K562 (cell line): ENCODE measurements around the gene DIS3L2. TPM values are rescaled to one million over a fixed set of nuclear protein-coding genes. Genes with fewer than 3 reads are reported as not detected.
A peak's percentile ranks its signal among the peaks of the same experiment; 100 is the strongest.

Experiments
- CHCHD3 ChIP-seq: fragments of 250-450 bp; sonication (Bioruptor Pico); IDR thresholded peaks from 2 replicates; pipeline ENCODE4 v2.1.2; 2022; ENCODE audit warnings: mild to moderate bottlenecking
- EP300 ChIP-seq: IDR thresholded peaks from 2 replicates; pipeline ENCODE4 v1.6.1; 2012; ENCODE audit warnings: low read length, improper control_type of control experiment
- NUFIP1 ChIP-seq: fragments of 450-650 bp; IDR thresholded peaks from 2 replicates; pipeline ENCODE4 v1.6.1; 2018; ENCODE audit not compliant: partially characterized antibody
- SPI1 ChIP-seq: IDR thresholded peaks from 2 replicates; pipeline ENCODE4 v1.6.1; 2011; ENCODE audit warnings: low read depth, low read length, control low read depth, borderline replicate concordance
- ZNF431 ChIP-seq: sonication (generic); formaldehyde crosslinking; IDR thresholded peaks from 2 replicates; pipeline ENCODE4 v1.8.0; 2022; ENCODE audit warnings: mild to moderate bottlenecking, missing genetic modification reagents
- polyA plus RNA-seq, 8 experiments: library from polyadenylated mRNA; depleted of rRNA in 4 of 8; stranded (reverse) in 5 of 8; unstranded in 3 of 8; fragments of >200 nt; fragmentation: Nextera tagmentation in 2 of 8; fragmentation: Illumina TruSeq in 1 of 8; extraction: Ambion mirVana in 2 of 8; extraction: Trizol in 1 of 8; gene quantifications; 2 replicates each; pipeline versions ENCODE4 v1.2.1 to v1.2.3, GENCODE V29; 2011 to 2014; ENCODE audit warnings: inconsistent platforms in 1 of 8, missing spikeins in 1 of 8
- total RNA-seq, 7 experiments: library from RNA; depleted of rRNA in 6 of 7; stranded (reverse); fragments of >200 nt in 6 of 7; fragmentation: Illumina TruSeq in 2 of 7; extraction: Trizol in 2 of 7; gene quantifications; 2 replicates each; pipeline versions ENCODE4 v1.2.1 to v1.2.3, GENCODE V29; 2011 to 2021; ENCODE audit warnings: low replicate concordance in 1 of 7
- TF ChIP-seq, protein P1 (sequence below): fragments of 200-600 bp; sonication (generic); IDR thresholded peaks from one replicate; pipeline ENCODE4 v1.6.1; 2012; ENCODE audit warnings: mild to moderate bottlenecking, low read depth, low read length, inconsistent platforms
- TF ChIP-seq, protein P2 (sequence below), 2 experiments: IDR thresholded peaks; 2 replicates each; pipeline ENCODE4 v1.6.1; 2011; ENCODE audit warnings: borderline replicate concordance in 1 of 2, control low read depth in 1 of 2, low read depth in 1 of 2, low read length in 1 of 2, mild to moderate bottlenecking in 1 of 2, mixed read lengths in 1 of 2, moderate library complexity in 1 of 2; ENCODE audit not compliant: insufficient read depth in 1 of 2, insufficient read length in 1 of 2, poor library complexity in 1 of 2, severe bottlenecking in 1 of 2; ENCODE audit errors: extremely low read depth in 1 of 2
- TF ChIP-seq, protein P3 (sequence below), 2 experiments: IDR thresholded peaks in 1 of 2; conservative IDR thresholded peaks in 1 of 2; 2 replicates each; pipeline ENCODE4 v1.6.1; 2016; ENCODE audit warnings: low read depth in 2 of 2, mild to moderate bottlenecking in 1 of 2, missing compliant biosample characterization in 1 of 2, missing genetic modification characterization in 1 of 2, moderate library complexity in 1 of 2

DIS3L2 gene
- total and polyA plus RNA-seq, 9 of the 15 experiments (the other 6 are each of a cell fraction or from before 2014, with no cell fraction given), result 1.5 to 19.2 (median 11.2) TPM

DNA sequence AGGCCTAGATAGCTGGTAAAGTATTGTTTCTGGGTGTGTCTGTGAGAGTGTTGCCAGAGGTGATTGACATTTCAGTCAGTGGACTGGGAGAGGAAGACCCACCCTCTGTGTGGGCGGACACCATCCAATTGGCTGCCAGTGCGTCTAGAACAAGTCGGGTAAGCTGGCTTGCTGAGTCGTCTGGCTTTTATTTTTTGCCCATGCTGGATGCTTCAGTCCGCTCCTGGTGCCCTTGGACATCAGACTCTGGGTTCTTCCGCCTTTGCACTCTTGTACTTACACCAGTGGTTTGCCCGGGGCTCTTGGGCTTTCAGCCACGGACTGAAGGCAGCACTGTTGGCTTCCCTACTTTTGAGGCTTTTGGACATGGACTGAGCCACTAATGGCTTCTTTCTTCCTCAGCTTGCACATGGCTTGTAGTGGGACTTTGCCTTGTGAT, 24.3 kb downstream of the DIS3L2 start (continued):
- TF ChIP-seq, protein P1, sequence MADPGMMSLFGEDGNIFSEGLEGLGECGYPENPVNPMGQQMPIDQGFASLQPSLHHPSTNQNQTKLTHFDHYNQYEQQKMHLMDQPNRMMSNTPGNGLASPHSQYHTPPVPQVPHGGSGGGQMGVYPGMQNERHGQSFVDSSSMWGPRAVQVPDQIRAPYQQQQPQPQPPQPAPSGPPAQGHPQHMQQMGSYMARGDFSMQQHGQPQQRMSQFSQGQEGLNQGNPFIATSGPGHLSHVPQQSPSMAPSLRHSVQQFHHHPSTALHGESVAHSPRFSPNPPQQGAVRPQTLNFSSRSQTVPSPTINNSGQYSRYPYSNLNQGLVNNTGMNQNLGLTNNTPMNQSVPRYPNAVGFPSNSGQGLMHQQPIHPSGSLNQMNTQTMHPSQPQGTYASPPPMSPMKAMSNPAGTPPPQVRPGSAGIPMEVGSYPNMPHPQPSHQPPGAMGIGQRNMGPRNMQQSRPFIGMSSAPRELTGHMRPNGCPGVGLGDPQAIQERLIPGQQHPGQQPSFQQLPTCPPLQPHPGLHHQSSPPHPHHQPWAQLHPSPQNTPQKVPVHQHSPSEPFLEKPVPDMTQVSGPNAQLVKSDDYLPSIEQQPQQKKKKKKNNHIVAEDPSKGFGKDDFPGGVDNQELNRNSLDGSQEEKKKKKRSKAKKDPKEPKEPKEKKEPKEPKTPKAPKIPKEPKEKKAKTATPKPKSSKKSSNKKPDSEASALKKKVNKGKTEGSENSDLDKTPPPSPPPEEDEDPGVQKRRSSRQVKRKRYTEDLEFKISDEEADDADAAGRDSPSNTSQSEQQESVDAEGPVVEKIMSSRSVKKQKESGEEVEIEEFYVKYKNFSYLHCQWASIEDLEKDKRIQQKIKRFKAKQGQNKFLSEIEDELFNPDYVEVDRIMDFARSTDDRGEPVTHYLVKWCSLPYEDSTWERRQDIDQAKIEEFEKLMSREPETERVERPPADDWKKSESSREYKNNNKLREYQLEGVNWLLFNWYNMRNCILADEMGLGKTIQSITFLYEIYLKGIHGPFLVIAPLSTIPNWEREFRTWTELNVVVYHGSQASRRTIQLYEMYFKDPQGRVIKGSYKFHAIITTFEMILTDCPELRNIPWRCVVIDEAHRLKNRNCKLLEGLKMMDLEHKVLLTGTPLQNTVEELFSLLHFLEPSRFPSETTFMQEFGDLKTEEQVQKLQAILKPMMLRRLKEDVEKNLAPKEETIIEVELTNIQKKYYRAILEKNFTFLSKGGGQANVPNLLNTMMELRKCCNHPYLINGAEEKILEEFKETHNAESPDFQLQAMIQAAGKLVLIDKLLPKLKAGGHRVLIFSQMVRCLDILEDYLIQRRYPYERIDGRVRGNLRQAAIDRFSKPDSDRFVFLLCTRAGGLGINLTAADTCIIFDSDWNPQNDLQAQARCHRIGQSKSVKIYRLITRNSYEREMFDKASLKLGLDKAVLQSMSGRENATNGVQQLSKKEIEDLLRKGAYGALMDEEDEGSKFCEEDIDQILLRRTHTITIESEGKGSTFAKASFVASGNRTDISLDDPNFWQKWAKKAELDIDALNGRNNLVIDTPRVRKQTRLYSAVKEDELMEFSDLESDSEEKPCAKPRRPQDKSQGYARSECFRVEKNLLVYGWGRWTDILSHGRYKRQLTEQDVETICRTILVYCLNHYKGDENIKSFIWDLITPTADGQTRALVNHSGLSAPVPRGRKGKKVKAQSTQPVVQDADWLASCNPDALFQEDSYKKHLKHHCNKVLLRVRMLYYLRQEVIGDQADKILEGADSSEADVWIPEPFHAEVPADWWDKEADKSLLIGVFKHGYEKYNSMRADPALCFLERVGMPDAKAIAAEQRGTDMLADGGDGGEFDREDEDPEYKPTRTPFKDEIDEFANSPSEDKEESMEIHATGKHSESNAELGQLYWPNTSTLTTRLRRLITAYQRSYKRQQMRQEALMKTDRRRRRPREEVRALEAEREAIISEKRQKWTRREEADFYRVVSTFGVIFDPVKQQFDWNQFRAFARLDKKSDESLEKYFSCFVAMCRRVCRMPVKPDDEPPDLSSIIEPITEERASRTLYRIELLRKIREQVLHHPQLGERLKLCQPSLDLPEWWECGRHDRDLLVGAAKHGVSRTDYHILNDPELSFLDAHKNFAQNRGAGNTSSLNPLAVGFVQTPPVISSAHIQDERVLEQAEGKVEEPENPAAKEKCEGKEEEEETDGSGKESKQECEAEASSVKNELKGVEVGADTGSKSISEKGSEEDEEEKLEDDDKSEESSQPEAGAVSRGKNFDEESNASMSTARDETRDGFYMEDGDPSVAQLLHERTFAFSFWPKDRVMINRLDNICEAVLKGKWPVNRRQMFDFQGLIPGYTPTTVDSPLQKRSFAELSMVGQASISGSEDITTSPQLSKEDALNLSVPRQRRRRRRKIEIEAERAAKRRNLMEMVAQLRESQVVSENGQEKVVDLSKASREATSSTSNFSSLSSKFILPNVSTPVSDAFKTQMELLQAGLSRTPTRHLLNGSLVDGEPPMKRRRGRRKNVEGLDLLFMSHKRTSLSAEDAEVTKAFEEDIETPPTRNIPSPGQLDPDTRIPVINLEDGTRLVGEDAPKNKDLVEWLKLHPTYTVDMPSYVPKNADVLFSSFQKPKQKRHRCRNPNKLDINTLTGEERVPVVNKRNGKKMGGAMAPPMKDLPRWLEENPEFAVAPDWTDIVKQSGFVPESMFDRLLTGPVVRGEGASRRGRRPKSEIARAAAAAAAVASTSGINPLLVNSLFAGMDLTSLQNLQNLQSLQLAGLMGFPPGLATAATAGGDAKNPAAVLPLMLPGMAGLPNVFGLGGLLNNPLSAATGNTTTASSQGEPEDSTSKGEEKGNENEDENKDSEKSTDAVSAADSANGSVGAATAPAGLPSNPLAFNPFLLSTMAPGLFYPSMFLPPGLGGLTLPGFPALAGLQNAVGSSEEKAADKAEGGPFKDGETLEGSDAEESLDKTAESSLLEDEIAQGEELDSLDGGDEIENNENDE, result no peak
- TF ChIP-seq CHCHD3, result no peak
- TF ChIP-seq, protein P2, sequence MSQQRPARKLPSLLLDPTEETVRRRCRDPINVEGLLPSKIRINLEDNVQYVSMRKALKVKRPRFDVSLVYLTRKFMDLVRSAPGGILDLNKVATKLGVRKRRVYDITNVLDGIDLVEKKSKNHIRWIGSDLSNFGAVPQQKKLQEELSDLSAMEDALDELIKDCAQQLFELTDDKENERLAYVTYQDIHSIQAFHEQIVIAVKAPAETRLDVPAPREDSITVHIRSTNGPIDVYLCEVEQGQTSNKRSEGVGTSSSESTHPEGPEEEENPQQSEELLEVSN (IDR thresholded peaks at IDR 0.05; ENCODE audit: borderline replicate concordance in 1 of 2, extremely low read depth in 1 of 2, insufficient read depth in 1 of 2, insufficient read length in 1 of 2, low read depth in 1 of 2, low read length in 1 of 2, poor library complexity in 1 of 2, severe bottlenecking in 1 of 2), result peak in 1 of 2 experiments; percentile 12
- TF ChIP-seq NUFIP1, result no peak
- no peak for TF ChIP-seq ZNF431 (CRISPR knock-in tag)
- TF ChIP-seq SPI1, result no peak
- TF ChIP-seq, protein P3, sequence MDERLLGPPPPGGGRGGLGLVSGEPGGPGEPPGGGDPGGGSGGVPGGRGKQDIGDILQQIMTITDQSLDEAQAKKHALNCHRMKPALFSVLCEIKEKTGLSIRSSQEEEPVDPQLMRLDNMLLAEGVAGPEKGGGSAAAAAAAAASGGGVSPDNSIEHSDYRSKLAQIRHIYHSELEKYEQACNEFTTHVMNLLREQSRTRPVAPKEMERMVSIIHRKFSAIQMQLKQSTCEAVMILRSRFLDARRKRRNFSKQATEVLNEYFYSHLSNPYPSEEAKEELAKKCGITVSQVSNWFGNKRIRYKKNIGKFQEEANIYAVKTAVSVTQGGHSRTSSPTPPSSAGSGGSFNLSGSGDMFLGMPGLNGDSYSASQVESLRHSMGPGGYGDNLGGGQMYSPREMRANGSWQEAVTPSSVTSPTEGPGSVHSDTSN (CRISPR knock-in tag; IDR thresholded peaks at IDR 0.05; ENCODE audit: low read depth), result no peak
- TF ChIP-seq, protein P3 (tag; conservative IDR thresholded peaks at IDR 0.05; ENCODE audit: low read depth), result peak; percentile 81
- TF ChIP-seq EP300, result no peak
